ENCODE data around the gene INAFM2. TPM values are rescaled to one million over a fixed set of nuclear protein-coding genes. Genes with fewer than 3 reads are reported as not detected.

Gene INAFM2
- total and polyA plus RNA-seq, 2 experiments from 2014 or later: 18.1 to 32.7 TPM

DNA sequence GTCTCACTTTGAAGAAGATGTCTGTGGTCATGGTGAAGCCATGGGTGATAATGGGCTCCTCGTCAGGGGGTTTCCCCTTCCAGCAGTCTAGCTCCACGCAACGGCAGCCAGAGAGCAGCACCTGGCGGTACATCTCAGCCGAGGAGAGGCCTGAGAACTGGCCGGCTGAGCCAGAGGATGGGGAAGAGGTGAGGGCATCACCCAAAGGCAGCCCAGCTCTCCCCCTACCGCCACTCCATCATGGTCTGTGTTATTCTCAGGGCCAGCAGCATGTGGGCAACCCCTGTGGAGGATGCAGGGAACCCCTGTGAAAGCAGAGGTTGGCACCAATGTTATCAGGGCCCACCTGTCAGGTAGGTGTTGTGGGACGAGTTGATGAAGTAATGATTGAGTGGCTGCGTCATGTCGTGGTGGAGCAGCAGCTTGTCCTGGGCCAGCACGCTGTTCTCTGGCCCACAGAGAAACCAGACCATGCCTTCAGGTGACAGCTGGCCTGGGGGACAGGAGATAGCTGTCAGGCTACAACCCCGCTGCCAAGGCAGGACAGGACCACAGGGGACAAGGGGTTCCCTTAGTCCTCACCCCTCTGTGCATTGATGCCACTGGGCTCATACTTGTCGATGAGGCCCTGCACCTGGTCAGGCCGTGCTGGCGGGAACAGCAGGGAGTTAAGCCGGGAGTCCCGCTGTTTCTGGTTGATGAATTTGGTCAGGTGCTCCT, 25.1 kb upstream of the INAFM2 start (continued):
- no peak for TF ChIP-seq EZH2 (IDR thresholded peaks at IDR 0.05; ENCODE audit: low read depth, unreplicated experiment)
- no peak for TF ChIP-seq STAT1 (IDR thresholded peaks at IDR 0.05; ENCODE audit: unreplicated experiment)
- no peak for TF ChIP-seq ZNF331 (CRISPR knock-in tag; IDR thresholded peaks at IDR 0.05; ENCODE audit: low read depth)
- no peak for TF ChIP-seq JUNB (IDR thresholded peaks at IDR 0.05; ENCODE audit: unreplicated experiment)
- TF ChIP-seq ZNF114 (CRISPR knock-in tag; IDR thresholded peaks at IDR 0.05): no peak
- TF ChIP-seq CREB1 (CRISPR knock-in tag; IDR thresholded peaks at IDR 0.05; ENCODE audit: low read depth): no peak
- TF ChIP-seq NANOG (IDR thresholded peaks at IDR 0.05; ENCODE audit: borderline replicate concordance): no peak
- TF ChIP-seq, protein P1, sequence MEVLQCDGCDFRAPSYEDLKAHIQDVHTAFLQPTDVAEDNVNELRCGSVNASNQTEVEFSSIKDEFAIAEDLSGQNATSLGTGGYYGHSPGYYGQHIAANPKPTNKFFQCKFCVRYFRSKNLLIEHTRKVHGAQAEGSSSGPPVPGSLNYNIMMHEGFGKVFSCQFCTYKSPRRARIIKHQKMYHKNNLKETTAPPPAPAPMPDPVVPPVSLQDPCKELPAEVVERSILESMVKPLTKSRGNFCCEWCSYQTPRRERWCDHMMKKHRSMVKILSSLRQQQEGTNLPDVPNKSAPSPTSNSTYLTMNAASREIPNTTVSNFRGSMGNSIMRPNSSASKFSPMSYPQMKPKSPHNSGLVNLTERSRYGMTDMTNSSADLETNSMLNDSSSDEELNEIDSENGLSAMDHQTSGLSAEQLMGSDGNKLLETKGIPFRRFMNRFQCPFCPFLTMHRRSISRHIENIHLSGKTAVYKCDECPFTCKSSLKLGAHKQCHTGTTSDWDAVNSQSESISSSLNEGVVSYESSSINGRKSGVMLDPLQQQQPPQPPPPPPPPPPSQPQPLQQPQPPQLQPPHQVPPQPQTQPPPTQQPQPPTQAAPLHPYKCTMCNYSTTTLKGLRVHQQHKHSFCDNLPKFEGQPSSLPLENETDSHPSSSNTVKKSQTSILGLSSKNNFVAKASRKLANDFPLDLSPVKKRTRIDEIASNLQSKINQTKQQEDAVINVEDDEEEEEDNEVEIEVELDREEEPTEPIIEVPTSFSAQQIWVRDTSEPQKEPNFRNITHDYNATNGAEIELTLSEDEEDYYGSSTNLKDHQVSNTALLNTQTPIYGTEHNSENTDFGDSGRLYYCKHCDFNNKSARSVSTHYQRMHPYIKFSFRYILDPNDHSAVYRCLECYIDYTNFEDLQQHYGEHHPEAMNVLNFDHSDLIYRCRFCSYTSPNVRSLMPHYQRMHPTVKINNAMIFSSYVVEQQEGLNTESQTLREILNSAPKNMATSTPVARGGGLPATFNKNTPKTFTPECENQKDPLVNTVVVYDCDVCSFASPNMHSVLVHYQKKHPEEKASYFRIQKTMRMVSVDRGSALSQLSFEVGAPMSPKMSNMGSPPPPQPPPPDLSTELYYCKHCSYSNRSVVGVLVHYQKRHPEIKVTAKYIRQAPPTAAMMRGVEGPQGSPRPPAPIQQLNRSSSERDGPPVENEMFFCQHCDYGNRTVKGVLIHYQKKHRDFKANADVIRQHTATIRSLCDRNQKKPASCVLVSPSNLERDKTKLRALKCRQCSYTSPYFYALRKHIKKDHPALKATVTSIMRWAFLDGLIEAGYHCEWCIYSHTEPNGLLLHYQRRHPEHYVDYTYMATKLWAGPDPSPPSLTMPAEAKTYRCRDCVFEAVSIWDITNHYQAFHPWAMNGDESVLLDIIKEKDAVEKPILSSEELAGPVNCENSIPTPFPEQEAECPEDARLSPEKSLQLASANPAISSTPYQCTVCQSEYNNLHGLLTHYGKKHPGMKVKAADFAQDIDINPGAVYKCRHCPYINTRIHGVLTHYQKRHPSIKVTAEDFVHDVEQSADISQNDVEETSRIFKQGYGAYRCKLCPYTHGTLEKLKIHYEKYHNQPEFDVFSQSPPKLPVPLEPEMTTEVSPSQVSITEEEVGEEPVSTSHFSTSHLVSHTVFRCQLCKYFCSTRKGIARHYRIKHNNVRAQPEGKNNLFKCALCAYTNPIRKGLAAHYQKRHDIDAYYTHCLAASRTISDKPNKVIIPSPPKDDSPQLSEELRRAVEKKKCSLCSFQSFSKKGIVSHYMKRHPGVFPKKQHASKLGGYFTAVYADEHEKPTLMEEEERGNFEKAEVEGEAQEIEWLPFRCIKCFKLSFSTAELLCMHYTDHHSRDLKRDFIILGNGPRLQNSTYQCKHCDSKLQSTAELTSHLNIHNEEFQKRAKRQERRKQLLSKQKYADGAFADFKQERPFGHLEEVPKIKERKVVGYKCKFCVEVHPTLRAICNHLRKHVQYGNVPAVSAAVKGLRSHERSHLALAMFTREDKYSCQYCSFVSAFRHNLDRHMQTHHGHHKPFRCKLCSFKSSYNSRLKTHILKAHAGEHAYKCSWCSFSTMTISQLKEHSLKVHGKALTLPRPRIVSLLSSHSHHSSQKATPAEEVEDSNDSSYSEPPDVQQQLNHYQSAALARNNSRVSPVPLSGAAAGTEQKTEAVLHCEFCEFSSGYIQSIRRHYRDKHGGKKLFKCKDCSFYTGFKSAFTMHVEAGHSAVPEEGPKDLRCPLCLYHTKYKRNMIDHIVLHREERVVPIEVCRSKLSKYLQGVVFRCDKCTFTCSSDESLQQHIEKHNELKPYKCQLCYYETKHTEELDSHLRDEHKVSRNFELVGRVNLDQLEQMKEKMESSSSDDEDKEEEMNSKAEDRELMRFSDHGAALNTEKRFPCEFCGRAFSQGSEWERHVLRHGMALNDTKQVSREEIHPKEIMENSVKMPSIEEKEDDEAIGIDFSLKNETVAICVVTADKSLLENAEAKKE (CRISPR knock-in tag; IDR thresholded peaks at IDR 0.05): no peak
- no peak for TF ChIP-seq POLR2AphosphoS5 (IDR thresholded peaks at IDR 0.05; ENCODE audit: low read depth)

DNA sequence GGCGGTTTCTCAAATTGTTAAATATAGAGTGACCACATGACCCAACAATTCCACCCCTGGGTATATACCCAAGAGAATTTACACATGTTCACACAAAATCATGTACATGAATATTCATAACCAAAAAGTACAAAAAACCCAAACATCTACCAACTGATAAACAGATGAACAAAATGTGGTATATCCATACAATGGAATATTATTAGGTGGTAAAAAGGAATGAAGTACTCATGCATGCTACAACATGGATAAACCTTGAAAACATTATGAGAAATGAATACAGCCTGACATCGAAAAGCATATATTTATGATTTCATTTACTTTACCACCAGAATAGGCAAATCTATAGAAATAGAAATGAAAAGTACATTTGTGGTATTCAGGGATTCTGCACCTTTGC, 23.1 kb upstream of the INAFM2 start:
- peaks cover 32% of the 10 kb centered on the region for H3K27me3 Mint-ChIP-seq (ENCODE audit: insufficient read depth, low read depth, poor library complexity)
- H3K27ac Mint-ChIP-seq: no peak overlapping the region
- no peak for TF ChIP-seq EZH2phosphoT487 (IDR thresholded peaks at IDR 0.05; ENCODE audit: unreplicated experiment)
- no peak for TF ChIP-seq JUNB (IDR thresholded peaks at IDR 0.05; ENCODE audit: unreplicated experiment)
- no peak for TF ChIP-seq ZNF331 (CRISPR knock-in tag; IDR thresholded peaks at IDR 0.05; ENCODE audit: low read depth)
- TF ChIP-seq NANOG (IDR thresholded peaks at IDR 0.05; ENCODE audit: borderline replicate concordance): no peak
- no peak for TF ChIP-seq ZNF114 (CRISPR knock-in tag; IDR thresholded peaks at IDR 0.05)
- TF ChIP-seq, protein P2, sequence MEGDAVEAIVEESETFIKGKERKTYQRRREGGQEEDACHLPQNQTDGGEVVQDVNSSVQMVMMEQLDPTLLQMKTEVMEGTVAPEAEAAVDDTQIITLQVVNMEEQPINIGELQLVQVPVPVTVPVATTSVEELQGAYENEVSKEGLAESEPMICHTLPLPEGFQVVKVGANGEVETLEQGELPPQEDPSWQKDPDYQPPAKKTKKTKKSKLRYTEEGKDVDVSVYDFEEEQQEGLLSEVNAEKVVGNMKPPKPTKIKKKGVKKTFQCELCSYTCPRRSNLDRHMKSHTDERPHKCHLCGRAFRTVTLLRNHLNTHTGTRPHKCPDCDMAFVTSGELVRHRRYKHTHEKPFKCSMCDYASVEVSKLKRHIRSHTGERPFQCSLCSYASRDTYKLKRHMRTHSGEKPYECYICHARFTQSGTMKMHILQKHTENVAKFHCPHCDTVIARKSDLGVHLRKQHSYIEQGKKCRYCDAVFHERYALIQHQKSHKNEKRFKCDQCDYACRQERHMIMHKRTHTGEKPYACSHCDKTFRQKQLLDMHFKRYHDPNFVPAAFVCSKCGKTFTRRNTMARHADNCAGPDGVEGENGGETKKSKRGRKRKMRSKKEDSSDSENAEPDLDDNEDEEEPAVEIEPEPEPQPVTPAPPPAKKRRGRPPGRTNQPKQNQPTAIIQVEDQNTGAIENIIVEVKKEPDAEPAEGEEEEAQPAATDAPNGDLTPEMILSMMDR (conservative IDR thresholded peaks at IDR 0.05; ENCODE audit: low read depth in 2 of 2): no peak
- TF ChIP-seq, protein P3, sequence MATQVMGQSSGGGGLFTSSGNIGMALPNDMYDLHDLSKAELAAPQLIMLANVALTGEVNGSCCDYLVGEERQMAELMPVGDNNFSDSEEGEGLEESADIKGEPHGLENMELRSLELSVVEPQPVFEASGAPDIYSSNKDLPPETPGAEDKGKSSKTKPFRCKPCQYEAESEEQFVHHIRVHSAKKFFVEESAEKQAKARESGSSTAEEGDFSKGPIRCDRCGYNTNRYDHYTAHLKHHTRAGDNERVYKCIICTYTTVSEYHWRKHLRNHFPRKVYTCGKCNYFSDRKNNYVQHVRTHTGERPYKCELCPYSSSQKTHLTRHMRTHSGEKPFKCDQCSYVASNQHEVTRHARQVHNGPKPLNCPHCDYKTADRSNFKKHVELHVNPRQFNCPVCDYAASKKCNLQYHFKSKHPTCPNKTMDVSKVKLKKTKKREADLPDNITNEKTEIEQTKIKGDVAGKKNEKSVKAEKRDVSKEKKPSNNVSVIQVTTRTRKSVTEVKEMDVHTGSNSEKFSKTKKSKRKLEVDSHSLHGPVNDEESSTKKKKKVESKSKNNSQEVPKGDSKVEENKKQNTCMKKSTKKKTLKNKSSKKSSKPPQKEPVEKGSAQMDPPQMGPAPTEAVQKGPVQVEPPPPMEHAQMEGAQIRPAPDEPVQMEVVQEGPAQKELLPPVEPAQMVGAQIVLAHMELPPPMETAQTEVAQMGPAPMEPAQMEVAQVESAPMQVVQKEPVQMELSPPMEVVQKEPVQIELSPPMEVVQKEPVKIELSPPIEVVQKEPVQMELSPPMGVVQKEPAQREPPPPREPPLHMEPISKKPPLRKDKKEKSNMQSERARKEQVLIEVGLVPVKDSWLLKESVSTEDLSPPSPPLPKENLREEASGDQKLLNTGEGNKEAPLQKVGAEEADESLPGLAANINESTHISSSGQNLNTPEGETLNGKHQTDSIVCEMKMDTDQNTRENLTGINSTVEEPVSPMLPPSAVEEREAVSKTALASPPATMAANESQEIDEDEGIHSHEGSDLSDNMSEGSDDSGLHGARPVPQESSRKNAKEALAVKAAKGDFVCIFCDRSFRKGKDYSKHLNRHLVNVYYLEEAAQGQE (IDR thresholded peaks at IDR 0.05; ENCODE audit: unreplicated experiment): no peak

More for the DNA sequence above, 23.1 kb upstream of the INAFM2 start:
- no peaks in the 10 kb centered on the region for H3K79me2 ChIP-seq (replicated peaks; ENCODE audit: insufficient read depth)
- no peaks in the 10 kb centered on the region for H3K27me3 ChIP-seq (ENCODE audit: insufficient read depth)
- H3K27ac ChIP-seq (ENCODE audit: low read depth): no peak overlapping the region
- H3K9me2 ChIP-seq (ENCODE audit: insufficient read depth): no peaks in the 10 kb centered on the region
- H4K20me1 ChIP-seq (replicated peaks; ENCODE audit: insufficient read depth): no peaks in the 10 kb centered on the region
- Mint-ChIP-seq H3K36me3 (ENCODE audit: low read depth) (peaks cover 12% of the 10 kb centered on the region), H3K4me1 (peaks cover 23% of the 10 kb centered on the region), H3K4me3 (no peak overlapping the region), H3K9me3 (peaks cover 15% of the 10 kb centered on the region)
- no peaks in the 10 kb centered on the region for H3F3A ChIP-seq (replicated peaks; ENCODE audit: low read depth)
- H2AFZ ChIP-seq: no peak overlapping the region
- ATAC-seq: no peak
- H3K36me3 ChIP-seq (ENCODE audit: insufficient read depth): no peaks in the 10 kb centered on the region
- no peak for DNase-seq (ENCODE audit: low spot score)
- no peak overlapping the region for H3K4me2 ChIP-seq
- peaks cover 4% of the 10 kb centered on the region; the same call in 1 of the 2 replicates for H3K4me1 ChIP-seq (ENCODE audit: insufficient read depth)
- H3K4me3 ChIP-seq: no peak overlapping the region

Data from GM23338 (cell line).